ENCODE results near the gene TUBB3.

GRCh38 chr16:89899879-89900481, 23.2 kb upstream of the TUBB3 start:
- TF ChIP-seq CTCF (IDR thresholded peaks at IDR 0.05), result no peak
- no peak for TF ChIP-seq POLR2A (IDR thresholded peaks at IDR 0.05)
